SU-DHL-6 (cell line): ENCODE results near the gene CBFA2T3.

Source experiments
- H2AFZ ChIP-seq: fragments of 200-600 bp; sonication (generic); 2 replicates; pipeline ENCODE4 v1.6.1; 2014; ENCODE audit warnings: low read depth, mild to moderate bottlenecking, moderate library complexity, mixed read lengths, antibody characterized with exemption, low read length; ENCODE audit not compliant: severe bottlenecking
- H3F3A ChIP-seq: fragments of 200-600 bp; shearing (Covaris generic); 2 replicates; pipeline ENCODE4 v1.6.0; 2016; ENCODE audit warnings: antibody characterized with exemption, mild to moderate bottlenecking; ENCODE audit not compliant: insufficient read depth
- H3K27ac ChIP-seq: fragments of 200-600 bp; sonication (generic); 2 replicates; pipeline ENCODE4 v1.5.1; 2016; ENCODE audit warnings: low read depth, mild to moderate bottlenecking, low read length, moderate library complexity, mixed read lengths
- H3K27me3 ChIP-seq: fragments of 200-600 bp; sonication (generic), shearing (Covaris generic); 2 replicates; pipeline ENCODE4 v1.6.0; 2014; ENCODE audit warnings: mild to moderate bottlenecking, low read length
- H3K36me3 ChIP-seq: fragments of 200-600 bp; sonication (generic); 2 replicates; pipeline ENCODE4 v1.6.1; 2014; ENCODE audit warnings: mild to moderate bottlenecking, low read length, mixed read lengths
- H3K4me2 ChIP-seq: fragments of 300-600, 200-600 bp; shearing (Covaris generic), sonication (generic); 2 replicates; pipeline ENCODE4 v1.6.0; 2014; ENCODE audit warnings: low read length, low read depth, mild to moderate bottlenecking; ENCODE audit not compliant: poor library complexity, severe bottlenecking
- H3K4me3 ChIP-seq: fragments of 200-600 bp; sonication (generic); 2 replicates; pipeline ENCODE4 v1.5.1; 2014; ENCODE audit warnings: antibody characterized with exemption, low read length, mild to moderate bottlenecking, mixed read lengths; ENCODE audit not compliant: insufficient read depth, poor library complexity, severe bottlenecking
- H3K79me2 ChIP-seq: fragments of 200-600 bp; sonication (generic); 2 replicates; pipeline ENCODE4 v1.6.1; 2014; ENCODE audit warnings: mild to moderate bottlenecking, low read length, moderate library complexity; ENCODE audit not compliant: insufficient read depth
- H3K9ac ChIP-seq: fragments of 200-600 bp; sonication (generic); 2 replicates; pipeline ENCODE4 v1.7.0; 2014; ENCODE audit warnings: mild to moderate bottlenecking, low read length
- H3K9me2 ChIP-seq: fragments of 200-600 bp; sonication (generic); replicated peaks from 2 replicates; pipeline ENCODE4 v1.6.1; 2014; ENCODE audit warnings: low read length; ENCODE audit not compliant: insufficient read depth
- H3K9me3 ChIP-seq: fragments of 200-600 bp; sonication (generic); 2 replicates; pipeline ENCODE4 v1.6.1; 2014; ENCODE audit warnings: low read length, mixed read lengths; ENCODE audit not compliant: insufficient read depth
- H4K20me1 ChIP-seq: fragments of 200-600 bp; sonication (generic); 2 replicates; pipeline ENCODE4 v1.6.1; 2014; ENCODE audit warnings: low read depth, mild to moderate bottlenecking, antibody characterized with exemption, low read length, moderate library complexity, mixed read lengths
- EZH2phosphoT487 ChIP-seq: fragments of 200-600 bp; sonication (generic), shearing (Covaris generic); conservative IDR thresholded peaks from 2 replicates; pipeline ENCODE4 v1.6.1; 2018; ENCODE audit warnings: mild to moderate bottlenecking, antibody characterized with exemption, low read length, moderate library complexity, mixed read lengths
- TF ChIP-seq, protein P1 (sequence below): fragments of 200-600 bp; sonication (generic); IDR thresholded peaks from one replicate; pipeline ENCODE4 v1.5.1; 2017; ENCODE audit warnings: antibody characterized with exemption, mild to moderate bottlenecking, low read length, moderate library complexity; ENCODE audit not compliant: insufficient read depth, poor library complexity, severe bottlenecking

The CBFA2T3 gene

DNA sequence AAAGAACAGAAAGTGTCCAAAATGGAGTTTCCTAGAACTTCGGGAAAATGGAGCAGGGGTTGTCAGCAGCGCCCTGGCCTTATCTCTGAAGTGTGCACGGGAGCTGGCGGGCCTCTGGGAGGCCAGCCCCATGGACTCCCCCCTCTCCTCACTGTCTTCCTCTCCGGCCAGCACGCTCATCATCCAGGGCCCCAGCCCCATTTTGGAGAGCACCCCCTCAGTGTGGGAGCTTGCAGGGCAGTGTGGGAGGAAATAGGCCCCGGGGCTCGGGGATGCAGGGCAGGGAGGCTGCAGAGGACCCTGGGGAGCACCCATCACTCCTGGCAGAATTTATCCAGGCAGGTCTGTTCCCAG, 105.7 kb downstream of the CBFA2T3 start:
- H3K4me2 ChIP-seq: no peak overlapping the region

DNA sequence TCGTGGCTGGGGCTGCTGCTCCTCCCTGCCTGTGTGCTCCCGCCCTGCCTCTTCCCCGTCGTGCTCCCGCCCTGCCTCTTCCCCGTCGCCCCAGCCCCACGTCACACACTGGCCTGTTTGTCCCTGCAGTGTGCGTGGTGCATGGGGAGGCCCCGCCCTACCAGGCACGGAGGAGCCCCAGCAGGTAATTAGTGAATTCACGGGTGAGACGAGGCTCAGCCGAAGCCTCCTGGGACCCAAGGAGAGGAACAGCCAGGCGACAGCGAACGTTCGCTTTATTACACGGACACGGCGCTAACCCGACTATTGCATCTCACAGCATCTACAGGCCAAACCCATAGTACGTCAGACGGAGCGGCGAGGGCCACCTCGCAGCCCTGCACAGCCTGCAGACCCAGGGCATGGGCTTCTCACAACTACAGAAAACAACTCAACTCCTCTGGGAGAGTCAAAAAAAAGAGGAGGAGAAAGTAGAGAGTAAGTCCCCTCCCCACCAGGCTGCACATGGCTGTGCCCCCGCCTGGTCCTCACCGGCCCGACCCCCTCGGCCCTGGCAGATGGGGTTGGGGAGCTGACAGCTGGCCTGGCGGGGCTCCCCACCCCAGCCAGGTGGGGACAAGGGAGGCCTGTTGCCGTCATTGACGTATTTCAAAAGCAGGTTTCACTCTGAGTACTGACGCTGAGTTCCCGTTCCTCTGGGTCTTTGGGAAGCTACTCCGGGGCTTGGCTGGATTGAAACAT, 106.2 kb downstream of the CBFA2T3 start:
- no peak overlapping the region for H3K4me2 ChIP-seq
- no peaks in the 10 kb centered on the region for H3K9me3 ChIP-seq
- TF ChIP-seq, protein P1, sequence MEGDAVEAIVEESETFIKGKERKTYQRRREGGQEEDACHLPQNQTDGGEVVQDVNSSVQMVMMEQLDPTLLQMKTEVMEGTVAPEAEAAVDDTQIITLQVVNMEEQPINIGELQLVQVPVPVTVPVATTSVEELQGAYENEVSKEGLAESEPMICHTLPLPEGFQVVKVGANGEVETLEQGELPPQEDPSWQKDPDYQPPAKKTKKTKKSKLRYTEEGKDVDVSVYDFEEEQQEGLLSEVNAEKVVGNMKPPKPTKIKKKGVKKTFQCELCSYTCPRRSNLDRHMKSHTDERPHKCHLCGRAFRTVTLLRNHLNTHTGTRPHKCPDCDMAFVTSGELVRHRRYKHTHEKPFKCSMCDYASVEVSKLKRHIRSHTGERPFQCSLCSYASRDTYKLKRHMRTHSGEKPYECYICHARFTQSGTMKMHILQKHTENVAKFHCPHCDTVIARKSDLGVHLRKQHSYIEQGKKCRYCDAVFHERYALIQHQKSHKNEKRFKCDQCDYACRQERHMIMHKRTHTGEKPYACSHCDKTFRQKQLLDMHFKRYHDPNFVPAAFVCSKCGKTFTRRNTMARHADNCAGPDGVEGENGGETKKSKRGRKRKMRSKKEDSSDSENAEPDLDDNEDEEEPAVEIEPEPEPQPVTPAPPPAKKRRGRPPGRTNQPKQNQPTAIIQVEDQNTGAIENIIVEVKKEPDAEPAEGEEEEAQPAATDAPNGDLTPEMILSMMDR: no peak
- TF ChIP-seq EZH2phosphoT487: peak; percentile 94; the same call in 1 of the 2 replicates
- no peaks in the 10 kb centered on the region for H3K27me3 ChIP-seq
- no peaks in the 10 kb centered on the region for H3K36me3 ChIP-seq
- H2AFZ ChIP-seq: no peak overlapping the region
- H3K79me2 ChIP-seq: no peaks in the 10 kb centered on the region
- H3K9ac ChIP-seq: no peak overlapping the region
- no peaks in the 10 kb centered on the region for H3K9me2 ChIP-seq
- peaks cover 6% of the 10 kb centered on the region for H3F3A ChIP-seq
- no peak overlapping the region for H3K27ac ChIP-seq
- H3K4me3 ChIP-seq: no peak overlapping the region
- no peaks in the 10 kb centered on the region for H4K20me1 ChIP-seq

More for the DNA sequence above, 105.7 kb downstream of the CBFA2T3 start:
- Histone ChIP-seq H3K27ac (no peak overlapping the region), H3K4me3 (no peak overlapping the region), H3K79me2 (no peaks in the 10 kb centered on the region), H3F3A (peaks cover 11% of the 10 kb centered on the region), H3K9ac (no peak overlapping the region), H3K9me3 (no peaks in the 10 kb centered on the region), H2AFZ (no peak overlapping the region), H3K9me2 (no peaks in the 10 kb centered on the region), H4K20me1 (no peaks in the 10 kb centered on the region), H3K36me3 (no peaks in the 10 kb centered on the region), H3K27me3 (no peaks in the 10 kb centered on the region)
- TF ChIP-seq, protein P1: no peak

DNA sequence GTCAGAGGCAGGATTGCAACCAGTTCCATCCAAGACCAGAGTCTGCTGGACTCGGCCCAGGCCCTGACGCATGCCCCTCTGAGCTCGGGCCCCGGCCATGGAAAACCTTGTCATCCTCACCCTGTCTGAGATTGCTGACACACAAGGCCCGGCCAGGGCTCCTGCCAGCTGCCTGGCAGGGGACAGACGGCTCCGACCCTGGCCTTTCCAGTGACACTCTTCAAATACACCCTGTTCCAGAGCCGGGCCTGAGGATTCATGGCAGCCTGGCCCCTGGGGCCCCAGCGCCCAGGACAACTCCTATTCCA, 107.4 kb downstream of the CBFA2T3 start:
- TF ChIP-seq, protein P1: no peak
- TF ChIP-seq EZH2phosphoT487: no peak
- Histone ChIP-seq H3K4me2 (no peak overlapping the region), H3K4me3 (no peak overlapping the region), H2AFZ (no peak overlapping the region), H3K27ac (no peak overlapping the region), H3K9me2 (no peaks in the 10 kb centered on the region), H3K27me3 (no peaks in the 10 kb centered on the region), H3F3A (peaks cover 3% of the 10 kb centered on the region; the same call in 1 of the 2 replicates), H3K9ac (no peak overlapping the region), H3K9me3 (no peaks in the 10 kb centered on the region), H3K79me2 (no peaks in the 10 kb centered on the region), H4K20me1 (no peaks in the 10 kb centered on the region), H3K36me3 (no peaks in the 10 kb centered on the region)
